Sigmoid colon (tissue), 7 donors: Measurements from ENCODE around the gene RHOA. TPM values are rescaled to one million over a fixed set of nuclear protein-coding genes. Genes with fewer than 3 reads are reported as not detected.
"Not testable (repeated sequence)": the region's sequence is repeated elsewhere in the genome, so short reads cannot be mapped to it uniquely, and the experiment has no call there.

Experiments used
- DNase-seq: peaks from one replicate; pipeline ENCODE4 v3.0.0-alpha.2; 2019
- H3K27ac ChIP-seq, 4 donors: fragments of 200-600 bp; sonication (generic); one replicate each; pipeline ENCODE4 v1.5.1; 2016 to 2019; ENCODE audit warnings: mild to moderate bottlenecking in 1 of 4
- H3K27me3 ChIP-seq, 3 donors: fragments of 200-600 bp; sonication (generic); one replicate each; pipeline ENCODE4 v1.5.1; 2019; ENCODE audit warnings: mild to moderate bottlenecking in 1 of 3
- H3K36me3 ChIP-seq, 4 donors: fragments of 200-600 bp; sonication (generic); one replicate each; pipeline ENCODE4 v1.5.1; 2016 to 2019
- H3K4me1 ChIP-seq, 4 donors: fragments of 200-600 bp; sonication (generic); one replicate each; pipeline ENCODE4 v1.5.1; 2017 to 2019
- H3K4me3 ChIP-seq, 4 donors: fragments of 200-600 bp; sonication (generic); one replicate each; pipeline ENCODE4 v1.5.1; 2017 to 2019; ENCODE audit warnings: mild to moderate bottlenecking in 2 of 4, moderate library complexity in 1 of 4
- H3K9me3 ChIP-seq, 4 donors: fragments of 200-600 bp in 3 of 4; sonication (generic) in 3 of 4; one replicate each; pipeline versions ENCODE4 v1.5.1 to v1.6.1; 2013 to 2019
- CTCF ChIP-seq, 4 experiments: fragments of 450-650 bp in 3 of 4; fragments of 200-600 bp in 1 of 4; IDR thresholded peaks; one replicate each; pipeline ENCODE4 v1.5.1; 2016 to 2019; ENCODE audit warnings: antibody characterized with exemption in 4 of 4, mild to moderate bottlenecking in 3 of 4, moderate library complexity in 2 of 4
- EP300 ChIP-seq, 4 donors: sonication (generic); formaldehyde crosslinking; IDR thresholded peaks; one replicate each; pipeline ENCODE4 v1.6.1; 2017; ENCODE audit warnings: antibody characterized with exemption in 4 of 4
- POLR2A ChIP-seq, 2 donors: fragments of 450-650 bp; IDR thresholded peaks; one replicate each; pipeline ENCODE4 v1.6.1; 2016; ENCODE audit warnings: antibody characterized with exemption in 2 of 2, mild to moderate bottlenecking in 2 of 2, moderate library complexity in 2 of 2
- POLR2AphosphoS5 ChIP-seq, 4 donors: sonication (generic); formaldehyde crosslinking; IDR thresholded peaks; one replicate each; pipeline ENCODE4 v1.6.1; 2017; ENCODE audit warnings: antibody characterized with exemption in 4 of 4
- WGBS, 2 donors: extraction: QIAGEN DNeasy Blood & Tissue Kit; methylation state at CpG; one replicate each; pipeline ENCODE4 v1.1.7; 2013; 5-methylcytosine and 5-hydroxymethylcytosine counted together
- intact Hi-C: fragments of 100-400 bp; cut with DNase I; formaldehyde crosslinking; loops from one replicate; pipeline ENCODE4 v1.15.1; 2023
- polyA plus RNA-seq, 3 donors: library from polyadenylated mRNA; stranded (reverse); fragments of 200-250 nt; gene quantifications; one replicate each; pipeline ENCODE4 v1.2.3, GENCODE V29; 2013
- total RNA-seq, 4 donors: library from RNA; depleted of rRNA; stranded (reverse); fragments of >200 nt; gene quantifications; one replicate each; pipeline ENCODE4 v1.1.0, GENCODE V29; 2016
- donor health status: healthy with polysubstance abuse.
- donor health status: Bipolar disorder and iron deficiency.
- donor health status: healthy.

RHOA gene
- total and polyA plus RNA-seq, 7 donors = 369 to 516 (median 421) TPM

- 1% methylated on average over 17 of the region's 17 CpGs for WGBS, 2 donors
These were observed 72.2 kb downstream of the RHOA start for GRCh38 chr3:49339581-49339940.

DNA sequence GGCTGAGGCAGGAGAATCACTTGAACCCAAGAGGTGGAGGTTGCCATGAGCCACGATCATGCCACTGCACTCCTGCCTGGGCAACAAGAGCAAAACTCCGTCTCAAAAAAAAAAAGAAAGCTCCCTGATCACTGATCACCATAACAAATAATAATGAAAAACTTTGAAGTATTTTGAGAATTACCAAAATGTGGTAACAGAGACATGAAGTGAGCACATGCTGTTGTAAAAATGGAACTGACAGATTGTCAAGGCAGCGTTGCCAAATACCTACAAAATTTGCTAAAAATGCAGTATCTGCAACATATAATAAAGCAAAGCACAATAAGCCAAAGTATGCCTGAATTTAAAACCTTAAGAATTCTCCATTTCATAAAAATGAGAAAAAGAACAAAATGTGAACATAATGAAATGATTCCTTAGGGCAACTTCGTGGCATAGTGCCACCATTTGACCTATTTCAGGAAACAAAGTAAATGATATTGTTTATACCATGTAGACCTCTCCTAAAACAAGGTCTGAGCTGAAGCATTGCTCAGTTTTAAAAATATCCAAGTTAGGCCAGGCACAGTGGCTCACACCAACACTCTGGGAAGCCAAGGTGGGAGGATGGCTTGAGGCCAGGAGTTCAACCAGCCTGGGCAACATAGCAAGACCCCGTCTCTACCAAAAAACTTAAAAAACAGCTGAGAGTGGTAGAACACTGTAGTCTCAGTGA, 77.7 kb downstream of the RHOA start:
- peaks cover 0 to 18% (median 10%) of the 10 kb centered on the region in 4 donors for H3K4me1 ChIP-seq
- no peak overlapping the region for H3K4me3 ChIP-seq
- peak overlapping the region in 1 of 4 donors; percentile 73 for H3K27ac ChIP-seq
- H3K27me3 ChIP-seq = no peaks in the 10 kb centered on the region
- H3K36me3 ChIP-seq = peaks cover 13 to 81% (median 36%) of the 10 kb centered on the region in 4 donors
- TF ChIP-seq EP300 (IDR thresholded peaks at IDR 0.05) (no peak), POLR2AphosphoS5 (IDR thresholded peaks at IDR 0.05) (no peak), CTCF (IDR thresholded peaks at IDR 0.05) (no peak), POLR2A (IDR thresholded peaks at IDR 0.05) (no peak)
- 93 to 94% methylated on average over 5 of the region's 5 CpGs for WGBS, 2 donors
- intact Hi-C loops = no loop called here
- no peak for DNase-seq
- no peaks in the 10 kb centered on the region for H3K9me3 ChIP-seq

More at GRCh38 chr3:49339581-49339940, 72.2 kb downstream of the RHOA start:
- Histone ChIP-seq H3K36me3 (peaks cover 1 to 26% (median 12%) of the 10 kb centered on the region in 4 donors), H3K4me3 (peak overlapping the region; percentile 63 to 89 (median 68)), H3K4me1 (peaks cover 0 to 26% (median 21%) of the 10 kb centered on the region in 4 donors), H3K27ac (peak overlapping the region; percentile 88 to 95 (median 93)), H3K9me3 (no peaks in the 10 kb centered on the region), H3K27me3 (no peaks in the 10 kb centered on the region)
- no peak for TF ChIP-seq EP300 (IDR thresholded peaks at IDR 0.05)
- peak; percentile 70 for DNase-seq
- intact Hi-C loops = no loop called here

DNA sequence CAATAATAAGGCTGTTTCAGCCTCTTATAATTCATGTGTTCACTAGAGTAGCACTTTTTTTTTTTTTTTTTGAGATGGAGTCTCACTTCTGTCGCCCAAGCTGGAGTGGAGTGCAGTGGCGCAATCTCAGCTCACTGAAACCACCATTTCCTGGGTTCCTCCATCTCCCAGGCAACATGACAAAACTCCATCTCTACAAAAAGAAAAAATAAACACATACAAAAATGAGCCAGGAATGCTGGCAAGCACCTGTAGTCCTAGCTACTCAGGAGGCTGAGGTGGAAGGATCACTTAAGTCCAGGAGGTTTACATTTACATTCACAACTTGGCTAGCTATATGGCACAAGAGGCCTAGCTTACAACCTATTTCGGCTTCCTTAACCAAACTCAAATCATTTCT, 78.7 kb downstream of the RHOA start:
- peaks cover 0 to 8% (median 4%) of the 10 kb centered on the region in 4 donors for H3K4me1 ChIP-seq
- no peak overlapping the region for H3K4me3 ChIP-seq
- H3K36me3 ChIP-seq = peaks cover 13 to 90% (median 38%) of the 10 kb centered on the region in 4 donors
- WGBS, 2 donors = 76 to 88% methylated on average over 3 of the region's 3 CpGs
- no peak for TF ChIP-seq POLR2A (IDR thresholded peaks at IDR 0.05)
- no peak for DNase-seq
- H3K27ac ChIP-seq = peak overlapping the region in 1 of 4 donors; percentile 73
- intact Hi-C loops = no loop called here
- H3K9me3 ChIP-seq = no peaks in the 10 kb centered on the region
- no peaks in the 10 kb centered on the region for H3K27me3 ChIP-seq

DNA sequence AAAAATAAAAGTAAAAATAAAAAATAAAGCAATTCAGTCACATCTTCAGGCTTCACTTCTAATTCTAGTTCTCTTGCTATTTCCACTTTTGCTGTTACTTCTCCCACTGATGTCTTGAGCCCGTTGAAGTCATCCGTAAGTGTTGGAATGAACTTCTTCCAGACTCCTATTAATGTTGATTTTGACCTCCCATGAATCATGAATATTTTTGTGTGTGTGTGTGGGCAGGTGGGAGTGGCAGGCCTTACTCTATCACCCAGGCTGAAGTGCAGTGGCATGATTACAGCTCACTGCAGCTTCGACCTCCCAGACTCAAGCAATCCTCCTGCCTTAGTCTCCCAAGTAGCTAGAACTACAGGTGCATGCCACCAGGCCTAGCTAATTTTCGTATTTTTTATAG, 82.6 kb downstream of the RHOA start:
- WGBS, 2 donors = 93 to 94% methylated on average over 4 of the region's 4 CpGs
- Histone ChIP-seq H3K4me1 (peaks cover 0 to 3% (median 0%) of the 10 kb centered on the region in 4 donors), H3K27ac (no peak overlapping the region), H3K9me3 (no peaks in the 10 kb centered on the region), H3K27me3 (no peaks in the 10 kb centered on the region), H3K36me3 (peaks cover 32 to 100% (median 62%) of the 10 kb centered on the region in 4 donors), H3K4me3 (no peak overlapping the region)
- TF ChIP-seq POLR2A (IDR thresholded peaks at IDR 0.05) (no peak), CTCF (IDR thresholded peaks at IDR 0.05) (no peak), POLR2AphosphoS5 (IDR thresholded peaks at IDR 0.05) (no peak), EP300 (IDR thresholded peaks at IDR 0.05) (no peak)
- intact Hi-C loops = no loop called here
- DNase-seq = no peak

- 87 to 94% methylated on average over 2 of the region's 2 CpGs for WGBS, 2 donors
- intact Hi-C loops, H3K27me3 ChIP-seq, H3K9me3 ChIP-seq, H3K27ac ChIP-seq, DNase-seq, H3K4me3 ChIP-seq, H3K4me1 ChIP-seq: not testable (repeated sequence)
- H3K36me3 ChIP-seq = peaks cover 32 to 100% (median 69%) of the 10 kb centered on the region in 4 donors
These were observed 83.4 kb downstream of the RHOA start for GRCh38 chr3:49328350-49328749.

DNA sequence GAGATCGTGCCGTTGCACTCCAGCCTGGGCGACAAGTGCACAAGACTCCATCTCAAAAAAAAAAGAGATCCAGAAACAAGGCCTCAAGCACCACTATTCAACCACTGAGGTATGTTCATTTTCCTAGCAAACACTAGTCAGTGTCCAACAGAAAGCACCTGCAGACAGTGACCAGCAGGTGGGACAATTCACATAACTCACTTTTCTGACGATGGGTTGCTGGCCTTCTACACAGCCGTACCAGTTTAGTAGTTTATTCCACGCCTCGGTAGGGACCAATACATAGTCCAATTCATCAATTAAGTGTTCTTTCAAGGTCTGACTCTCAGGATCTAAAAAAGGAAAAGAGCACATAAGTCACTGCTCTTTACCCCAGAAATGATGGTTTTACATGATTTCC, 84.3 kb downstream of the RHOA start:
- peaks cover 32 to 100% (median 74%) of the 10 kb centered on the region in 4 donors for H3K36me3 ChIP-seq
- no peak for TF ChIP-seq EP300 (IDR thresholded peaks at IDR 0.05)
- no peak for TF ChIP-seq POLR2A (IDR thresholded peaks at IDR 0.05)
- TF ChIP-seq POLR2AphosphoS5 (IDR thresholded peaks at IDR 0.05) = no peak
- TF ChIP-seq CTCF (IDR thresholded peaks at IDR 0.05) = no peak

More for the DNA sequence above, 84.3 kb downstream of the RHOA start:
- no peak overlapping the region for H3K27ac ChIP-seq
- H3K9me3 ChIP-seq = no peaks in the 10 kb centered on the region
- H3K27me3 ChIP-seq = no peaks in the 10 kb centered on the region
- WGBS, 2 donors = 79 to 83% methylated on average over 7 of the region's 7 CpGs
- no peak overlapping the region for H3K4me3 ChIP-seq
- DNase-seq = no peak
- intact Hi-C loops = no loop called here
- no peaks in the 10 kb centered on the region for H3K4me1 ChIP-seq
